Measurements from ENCODE around the gene SAMD8. TPM values are rescaled to one million over a fixed set of nuclear protein-coding genes. Genes with fewer than 3 reads are reported as not detected.
"Not testable (repeated sequence)": the region's sequence is repeated elsewhere in the genome, so short reads cannot be mapped to it uniquely, and the experiment has no call there.

The SAMD8 gene
- total RNA-seq, 1 donor from 2014 or later = 42.7 TPM

- H3K4me3 ChIP-seq = no peak overlapping the region
- no peak overlapping the region for H3K27ac ChIP-seq
- H3K4me1 ChIP-seq = peaks cover 14% of the 10 kb centered on the region
- intact Hi-C loops (cut with DNase I) = loop anchor here (5.0 kb wide), 1 partner anchor 862 kb away; no protein-coding TSS in a partner anchor
- TF ChIP-seq POLR2A (IDR thresholded peaks at IDR 0.05) (no peak), POLR2AphosphoS5 (IDR thresholded peaks at IDR 0.05; ENCODE audit: insufficient read depth in 1 of 2, low read depth in 1 of 2) (no peak), CTCF (IDR thresholded peaks at IDR 0.05) (no peak)
- no peak for DNase-seq (ENCODE audit: extremely low spot score in 2 of 2)
- no peaks in the 10 kb centered on the region for H3K36me3 ChIP-seq
- H3K27me3 ChIP-seq = no peaks in the 10 kb centered on the region
- no peaks in the 10 kb centered on the region for H3K9me3 ChIP-seq
Measured at GRCh38 chr10:75103881-75104686, 7.4 kb upstream of the SAMD8 start.

GRCh38 chr10:75104842-75105241 is 6.6 kb upstream of the SAMD8 start:
- no peak overlapping the region for H3K27ac ChIP-seq
- TF ChIP-seq POLR2A (IDR thresholded peaks at IDR 0.05) = no peak
- TF ChIP-seq POLR2AphosphoS5 (IDR thresholded peaks at IDR 0.05; ENCODE audit: insufficient read depth in 1 of 2, low read depth in 1 of 2) = no peak
- no peak for TF ChIP-seq CTCF (IDR thresholded peaks at IDR 0.05)
- no peaks in the 10 kb centered on the region for H3K27me3 ChIP-seq
- intact Hi-C loops (cut with DNase I) = loop anchor here (5.0 kb wide), 1 partner anchor 863 kb away; no protein-coding TSS in a partner anchor
- no peak for DNase-seq (ENCODE audit: extremely low spot score in 2 of 2)
- H3K36me3 ChIP-seq = no peaks in the 10 kb centered on the region
- H3K4me3 ChIP-seq = no peak overlapping the region
- H3K9me3 ChIP-seq = no peaks in the 10 kb centered on the region
- H3K4me1 ChIP-seq = peaks cover 7% of the 10 kb centered on the region

GRCh38 chr10:75105576-75106197 is 5.8 kb upstream of the SAMD8 start:
- Histone ChIP-seq H3K9me3 (no peaks in the 10 kb centered on the region), H3K27me3 (no peaks in the 10 kb centered on the region), H3K4me3 (no peak overlapping the region), H3K36me3 (no peaks in the 10 kb centered on the region), H3K4me1 (peaks cover 6% of the 10 kb centered on the region), H3K27ac (no peak overlapping the region)
- DNase-seq (ENCODE audit: extremely low spot score in 2 of 2) = no peak
- no peak for TF ChIP-seq CTCF (IDR thresholded peaks at IDR 0.05)
- no peak for TF ChIP-seq POLR2A (IDR thresholded peaks at IDR 0.05)
- TF ChIP-seq POLR2AphosphoS5 (IDR thresholded peaks at IDR 0.05; ENCODE audit: insufficient read depth in 1 of 2, low read depth in 1 of 2) = no peak
- intact Hi-C loops (cut with DNase I) = no loop called here

- H3K4me1 ChIP-seq = peaks cover 10% of the 10 kb centered on the region
Measured at GRCh38 chr10:75106242-75106641, 5.2 kb upstream of the SAMD8 start.

GRCh38 chr10:75106891-75107290 is 4.6 kb upstream of the SAMD8 start:
- intact Hi-C loops (cut with DNase I); DNase-seq (ENCODE audit: extremely low spot score in 2 of 2); H3K36me3 ChIP-seq; H3K4me3 ChIP-seq; H3K9me3 ChIP-seq; H3K27me3 ChIP-seq; H3K27ac ChIP-seq: not testable (repeated sequence)
- peaks cover 10% of the 10 kb centered on the region for H3K4me1 ChIP-seq

More at GRCh38 chr10:75106242-75106641, 5.2 kb upstream of the SAMD8 start:
- no peak for DNase-seq (ENCODE audit: extremely low spot score in 2 of 2)
- Histone ChIP-seq H3K9me3 (no peaks in the 10 kb centered on the region), H3K36me3 (no peaks in the 10 kb centered on the region), H3K27me3 (no peaks in the 10 kb centered on the region), H3K27ac (no peak overlapping the region), H3K4me3 (no peak overlapping the region)
- TF ChIP-seq CTCF (IDR thresholded peaks at IDR 0.05) (no peak), POLR2A (IDR thresholded peaks at IDR 0.05) (no peak)
- intact Hi-C loops (cut with DNase I) = no loop called here

All from vagina (tissue), 2 donors.